NB4 (cell line): ENCODE measurements around the gene POLR2F.

Experiments used
- CTCF ChIP-seq: IDR thresholded peaks from one replicate; pipeline ENCODE4 v1.5.1; 2012; ENCODE audit warnings: low read depth, low read length
- MYC ChIP-seq: IDR thresholded peaks from 2 replicates; pipeline ENCODE4 v1.6.1; 2011; ENCODE audit warnings: low read depth, low read length
- POLR2A ChIP-seq: IDR thresholded peaks from 2 replicates; pipeline ENCODE4 v1.6.1; 2011; ENCODE audit warnings: mild to moderate bottlenecking; ENCODE audit not compliant: insufficient read length; ENCODE audit errors: extremely low read depth

- TF ChIP-seq CTCF (no peak), POLR2A (no peak), MYC (no peak)
Measured at GRCh38 chr22:37916311-37916710, 37.2 kb upstream of the POLR2F start.
